Activated CD4-positive, alpha-beta memory T cell treated with anti-CD3 and anti-CD28 coated beads for 36 hours (primary cell): ENCODE measurements around the gene AGPAT4. TPM values are rescaled to one million over a fixed set of nuclear protein-coding genes. Genes with fewer than 3 reads are reported as not detected.
"Not testable (repeated sequence)": the region's sequence is repeated elsewhere in the genome, so short reads cannot be mapped to it uniquely, and the experiment has no call there.

Experiments used
- CTCF ChIA-PET: fragments of 350-600 bp; sonication (Branson Sonifier 250); formaldehyde crosslinking; loops from one replicate; lab custom pipeline; 2021; ENCODE audit warnings: antibody characterized with exemption, inconsistent platforms; lab: Charles Lee
- POLR2A ChIA-PET: fragments of 350-600 bp; sonication (Branson Sonifier 250); formaldehyde crosslinking; loops from one replicate; lab custom pipeline; 2021; ENCODE audit warnings: antibody characterized with exemption; lab: Charles Lee
- DNase-seq: peaks from one replicate; pipeline ENCODE4 v3.0.0-alpha.2; 2020
- H3K27ac Mint-ChIP-seq: one replicate; pipeline ENCODE4 v1.8.0; 2021; ENCODE audit warnings: mixed read lengths
- H3K27me3 Mint-ChIP-seq: one replicate; pipeline ENCODE4 v1.8.0; 2021; ENCODE audit warnings: mixed read lengths
- H3K36me3 Mint-ChIP-seq: one replicate; pipeline ENCODE4 v1.8.0; 2021; ENCODE audit warnings: mixed read lengths
- H3K4me1 Mint-ChIP-seq: one replicate; pipeline ENCODE4 v1.8.0; 2021; ENCODE audit warnings: low read depth, mixed read lengths
- H3K4me3 Mint-ChIP-seq: one replicate; pipeline ENCODE4 v1.8.0; 2021; ENCODE audit warnings: mild to moderate bottlenecking, mixed read lengths
- H3K9me3 Mint-ChIP-seq: one replicate; pipeline ENCODE4 v1.8.0; 2021; ENCODE audit warnings: mixed read lengths
- intact Hi-C: fragments of 100-400 bp; cut with micrococcal nuclease; formaldehyde crosslinking; loops from one replicate; pipeline ENCODE4 v1.15.1; 2023
- total RNA-seq, 2 experiments: library from RNA; stranded (reverse); gene quantifications; one replicate each; pipeline ENCODE4 v1.2.3, GENCODE V29; 2021

Gene AGPAT4
- total RNA-seq, 2 experiments from 2014 or later: 4.7 to 5.6 TPM

GRCh38 chr6:161127071-161127740, 146.7 kb downstream of the AGPAT4 start:
- peaks cover 16% of the 10 kb centered on the region for H3K4me1 Mint-ChIP-seq
- H3K27me3 Mint-ChIP-seq: no peaks in the 10 kb centered on the region
- no peak for DNase-seq
- peak overlapping the region; percentile 5 for H3K27ac Mint-ChIP-seq
- ChIA-PET CTCF (interaction anchor here (1.2 kb wide), 1 partner anchor 51 kb away, joined by 3 read pairs; no protein-coding TSS in a partner anchor), POLR2A (interaction anchor here (1.5 kb wide), 1 partner anchor 134 kb away, joined by 4 read pairs; no protein-coding TSS in a partner anchor)
- peaks cover 26% of the 10 kb centered on the region for H3K9me3 Mint-ChIP-seq
- no peak overlapping the region for H3K4me3 Mint-ChIP-seq
- intact Hi-C loops: loop anchor here (5.0 kb wide), 1 partner anchor 100 kb away; no protein-coding TSS in a partner anchor
- peaks cover 59% of the 10 kb centered on the region for H3K36me3 Mint-ChIP-seq

GRCh38 chr6:161125591-161125990, 148.3 kb downstream of the AGPAT4 start:
- Mint-ChIP-seq H3K27me3 (no peaks in the 10 kb centered on the region), H3K9me3 (peaks cover 37% of the 10 kb centered on the region), H3K36me3 (peaks cover 74% of the 10 kb centered on the region), H3K4me3 (no peak overlapping the region), H3K27ac (no peak overlapping the region), H3K4me1 (peaks cover 16% of the 10 kb centered on the region)
- ChIA-PET POLR2A (no interaction called here), CTCF (interaction anchor here (1.2 kb wide), 1 partner anchor 245 kb away, joined by 3 read pairs; no protein-coding TSS in a partner anchor)
- intact Hi-C loops: loop anchor here (5.0 kb wide), 1 partner anchor 102 kb away; no protein-coding TSS in a partner anchor
- DNase-seq: no peak

- H3K27ac Mint-ChIP-seq, DNase-seq, H3K4me3 Mint-ChIP-seq, H3K27me3 Mint-ChIP-seq, intact Hi-C loops, POLR2A ChIA-PET, H3K4me1 Mint-ChIP-seq: not testable (repeated sequence)
- CTCF ChIA-PET: interaction anchor here (0.9 kb wide), 1 partner anchor 247 kb away, joined by 6 read pairs; no protein-coding TSS in a partner anchor
- Mint-ChIP-seq H3K36me3 (peaks cover 87% of the 10 kb centered on the region), H3K9me3 (peaks cover 44% of the 10 kb centered on the region)
These were observed 150.5 kb downstream of the AGPAT4 start for GRCh38 chr6:161123319-161123718.

- Mint-ChIP-seq H3K27me3 (no peaks in the 10 kb centered on the region), H3K36me3 (peaks cover 79% of the 10 kb centered on the region), H3K9me3 (peaks cover 25% of the 10 kb centered on the region), H3K4me1 (peaks cover 15% of the 10 kb centered on the region), H3K27ac (no peak overlapping the region), H3K4me3 (no peak overlapping the region)
- no peak for DNase-seq
- ChIA-PET POLR2A (no interaction called here), CTCF (interaction anchor here (1.1 kb wide), 1 partner anchor 253 kb away, joined by 3 read pairs; no protein-coding TSS in a partner anchor)
- intact Hi-C loops: loop anchor here (10.0 kb wide), 1 partner anchor 157 kb away; the partner anchor contains the start of gene AGPAT4
These were observed 155.9 kb downstream of the AGPAT4 start for GRCh38 chr6:161117942-161118341.

GRCh38 chr6:161117308-161117707, 156.6 kb downstream of the AGPAT4 start:
- Mint-ChIP-seq H3K9me3 (peaks cover 18% of the 10 kb centered on the region), H3K27ac (no peak overlapping the region), H3K27me3 (no peaks in the 10 kb centered on the region), H3K36me3 (peaks cover 79% of the 10 kb centered on the region), H3K4me3 (no peak overlapping the region), H3K4me1 (peaks cover 21% of the 10 kb centered on the region)
- POLR2A ChIA-PET: no interaction called here
- intact Hi-C loops: loop anchor here (10.0 kb wide), 1 partner anchor 157 kb away; the partner anchor contains the start of gene AGPAT4
- no peak for DNase-seq
- CTCF ChIA-PET: interaction anchor here (1.1 kb wide), 1 partner anchor 254 kb away, joined by 3 read pairs; no protein-coding TSS in a partner anchor

GRCh38 chr6:161116554-161116953, 157.3 kb downstream of the AGPAT4 start:
- no peak overlapping the region for H3K27ac Mint-ChIP-seq
- H3K27me3 Mint-ChIP-seq: no peaks in the 10 kb centered on the region
- POLR2A ChIA-PET: interaction anchor here (1.1 kb wide), 1 partner anchor 12 kb away, joined by 3 read pairs; no protein-coding TSS in a partner anchor
- H3K4me3 Mint-ChIP-seq: no peak overlapping the region
- DNase-seq: no peak
- peaks cover 25% of the 10 kb centered on the region for H3K4me1 Mint-ChIP-seq
- H3K36me3 Mint-ChIP-seq: peaks cover 79% of the 10 kb centered on the region
- intact Hi-C loops: loop anchor here (10.0 kb wide), 1 partner anchor 158 kb away; the partner anchor contains the start of gene AGPAT4
- CTCF ChIA-PET: interaction anchor here (1.1 kb wide), 1 partner anchor 255 kb away, joined by 3 read pairs; no protein-coding TSS in a partner anchor
- H3K9me3 Mint-ChIP-seq: peaks cover 11% of the 10 kb centered on the region

GRCh38 chr6:161115468-161115867, 158.4 kb downstream of the AGPAT4 start:
- H3K36me3 Mint-ChIP-seq: peaks cover 78% of the 10 kb centered on the region
- POLR2A ChIA-PET: interaction anchor here (1.1 to 1.2 kb wide), 3 partner anchors 13 to 36 kb away, joined by 3 read pairs; no protein-coding TSS in a partner anchor
- peaks cover 35% of the 10 kb centered on the region for H3K4me1 Mint-ChIP-seq
- DNase-seq: no peak
- H3K9me3 Mint-ChIP-seq: peaks cover 5% of the 10 kb centered on the region
- H3K4me3 Mint-ChIP-seq: no peak overlapping the region
- no peaks in the 10 kb centered on the region for H3K27me3 Mint-ChIP-seq
- intact Hi-C loops: loop anchor here (10.0 kb wide), 1 partner anchor 159 kb away; the partner anchor contains the start of gene AGPAT4
- CTCF ChIA-PET: no interaction called here
- peak overlapping the region; percentile 54 for H3K27ac Mint-ChIP-seq

GRCh38 chr6:161111261-161111660, 162.6 kb downstream of the AGPAT4 start:
- intact Hi-C loops: loop anchor here (1.0 to 10.0 kb wide), 3 partner anchors 125 to 261 kb away; partner anchors contain the start of gene AGPAT4
- no peak overlapping the region for H3K4me3 Mint-ChIP-seq
- POLR2A ChIA-PET: no interaction called here

GRCh38 chr6:161110028-161110779, 163.7 kb downstream of the AGPAT4 start:
- POLR2A ChIA-PET: no interaction called here
- peak overlapping the region; percentile 15 for H3K27ac Mint-ChIP-seq

More at GRCh38 chr6:161111261-161111660, 162.6 kb downstream of the AGPAT4 start:
- peak; percentile 36 for DNase-seq
- H3K27ac Mint-ChIP-seq: peak overlapping the region; percentile 83
- H3K27me3 Mint-ChIP-seq: no peaks in the 10 kb centered on the region
- peaks cover 73% of the 10 kb centered on the region for H3K36me3 Mint-ChIP-seq
- CTCF ChIA-PET: interaction anchor here (1.4 kb wide), 1 partner anchor 262 kb away, joined by 6 read pairs; no protein-coding TSS in a partner anchor
- H3K4me1 Mint-ChIP-seq: peaks cover 38% of the 10 kb centered on the region
- H3K9me3 Mint-ChIP-seq: no peaks in the 10 kb centered on the region

GRCh38 chr6:161109366-161109765, 164.5 kb downstream of the AGPAT4 start:
- POLR2A ChIA-PET: no interaction called here
- no peak overlapping the region for H3K27ac Mint-ChIP-seq
- H3K36me3 Mint-ChIP-seq: peaks cover 73% of the 10 kb centered on the region
- intact Hi-C loops: no loop called here
- no peaks in the 10 kb centered on the region for H3K9me3 Mint-ChIP-seq
- no peak overlapping the region for H3K4me3 Mint-ChIP-seq
- CTCF ChIA-PET: interaction anchor here (1.6 kb wide), 1 partner anchor 261 kb away, joined by 5 read pairs; no protein-coding TSS in a partner anchor
- H3K4me1 Mint-ChIP-seq: peaks cover 36% of the 10 kb centered on the region
- DNase-seq: no peak
- H3K27me3 Mint-ChIP-seq: no peaks in the 10 kb centered on the region

More at GRCh38 chr6:161110028-161110779, 163.7 kb downstream of the AGPAT4 start:
- H3K36me3 Mint-ChIP-seq: peaks cover 72% of the 10 kb centered on the region
- CTCF ChIA-PET: interaction anchor here (1.4 to 1.6 kb wide), 2 partner anchors 261 to 263 kb away, joined by 5 to 6 read pairs; no protein-coding TSS in a partner anchor
- no peak for DNase-seq
- H3K27me3 Mint-ChIP-seq: no peaks in the 10 kb centered on the region
- intact Hi-C loops: loop anchor here (5.0 to 10.0 kb wide), 2 partner anchors 165 to 262 kb away; partner anchors contain the start of gene AGPAT4
- peaks cover 33% of the 10 kb centered on the region for H3K4me1 Mint-ChIP-seq
- H3K9me3 Mint-ChIP-seq: no peaks in the 10 kb centered on the region
- no peak overlapping the region for H3K4me3 Mint-ChIP-seq

- Mint-ChIP-seq H3K36me3 (peaks cover 72% of the 10 kb centered on the region), H3K4me1 (peaks cover 36% of the 10 kb centered on the region), H3K4me3 (no peak overlapping the region), H3K27ac (no peak overlapping the region), H3K27me3 (no peaks in the 10 kb centered on the region), H3K9me3 (no peaks in the 10 kb centered on the region)
- CTCF ChIA-PET: interaction anchor here (1.6 kb wide), 1 partner anchor 262 kb away, joined by 5 read pairs; no protein-coding TSS in a partner anchor
- POLR2A ChIA-PET: no interaction called here
- intact Hi-C loops: no loop called here
- DNase-seq: no peak
These were observed 164.9 kb downstream of the AGPAT4 start for GRCh38 chr6:161108916-161109315.
